H1 (cell line): ENCODE results near the gene SS18.

Experiments
- CBX8 ChIP-seq: fragments of 300-800, 300-1000 bp; sonication (generic); IDR thresholded peaks from 2 replicates; pipeline ENCODE4 v1.7.1; 2016; ENCODE audit warnings: low read depth, low read length, borderline replicate concordance
- CTCF ChIP-seq, 3 experiments: IDR thresholded peaks; 1 replicate in 2 of 3; 2 replicates in 1 of 3; pipeline versions ENCODE4 v1.5.1 to v1.6.1; 2011; ENCODE audit warnings: low read length in 3 of 3, mild to moderate bottlenecking in 3 of 3, inconsistent platforms in 2 of 3, low read depth in 1 of 3, moderate library complexity in 1 of 3; ENCODE audit not compliant: insufficient read depth in 1 of 3; ENCODE audit errors: control extremely low read depth in 1 of 3
- NANOG ChIP-seq: IDR thresholded peaks from 2 replicates; pipeline ENCODE4 v1.6.1; 2011; ENCODE audit warnings: low read length, low read depth, mild to moderate bottlenecking, inconsistent platforms; ENCODE audit not compliant: insufficient read depth, poor library complexity, severe bottlenecking
- PHF8 ChIP-seq: fragments of 200-600 bp; sonication (generic); conservative IDR thresholded peaks from 2 replicates; pipeline ENCODE4 v1.7.1; 2012; ENCODE audit warnings: low read depth, mild to moderate bottlenecking, inconsistent platforms, low read length, moderate library complexity
- POLR2A ChIP-seq, 2 experiments: IDR thresholded peaks; 1 replicate in 1 of 2; 2 replicates in 1 of 2; pipeline ENCODE4 v1.6.1; 2011; ENCODE audit warnings: low read depth in 2 of 2, low read length in 2 of 2, mild to moderate bottlenecking in 2 of 2; ENCODE audit errors: control extremely low read depth in 1 of 2
- RXRA ChIP-seq: IDR thresholded peaks from 2 replicates; pipeline ENCODE4 v1.6.1; 2011; ENCODE audit warnings: low read depth, mild to moderate bottlenecking, low read length, moderate library complexity; ENCODE audit not compliant: insufficient read depth
- SP1 ChIP-seq: IDR thresholded peaks from 2 replicates; pipeline ENCODE4 v1.6.1; 2011; ENCODE audit warnings: low read depth, low read length
- TF ChIP-seq, protein P1 (sequence below): IDR thresholded peaks from 2 replicates; pipeline ENCODE4 v1.6.1; 2012; ENCODE audit warnings: inconsistent platforms

- no peak for TF ChIP-seq POLR2A (IDR thresholded peaks at IDR 0.05; ENCODE audit: control extremely low read depth in 1 of 2, low read depth in 2 of 2, low read length in 2 of 2)
- TF ChIP-seq CTCF (IDR thresholded peaks at IDR 0.05; ENCODE audit: control extremely low read depth in 1 of 3, insufficient read depth in 1 of 3, low read depth in 1 of 3, low read length in 3 of 3): no peak
- no peak for TF ChIP-seq RXRA
- TF ChIP-seq CBX8: no peak
- TF ChIP-seq PHF8: no peak
- no peak for TF ChIP-seq NANOG
- TF ChIP-seq, protein P1, sequence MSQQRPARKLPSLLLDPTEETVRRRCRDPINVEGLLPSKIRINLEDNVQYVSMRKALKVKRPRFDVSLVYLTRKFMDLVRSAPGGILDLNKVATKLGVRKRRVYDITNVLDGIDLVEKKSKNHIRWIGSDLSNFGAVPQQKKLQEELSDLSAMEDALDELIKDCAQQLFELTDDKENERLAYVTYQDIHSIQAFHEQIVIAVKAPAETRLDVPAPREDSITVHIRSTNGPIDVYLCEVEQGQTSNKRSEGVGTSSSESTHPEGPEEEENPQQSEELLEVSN: no peak
- no peak for TF ChIP-seq SP1
These were observed 34.1 kb downstream of the SS18 start for GRCh38 chr18:26056291-26056690.
